HPDE6-E6E7 (cell line): ENCODE results near the gene MYCN.
"Not testable (repeated sequence)": the region's sequence is repeated elsewhere in the genome, so short reads cannot be mapped to it uniquely, and the experiment has no call there.

Experiments used
- DNase-seq: peaks from one replicate; pipeline ENCODE4 v3.0.0; 2011; ENCODE audit warnings: missing footprints; ENCODE audit errors: extremely low spot score

MYCN gene

GRCh38 chr2:15957881-15958713, 17.7 kb downstream of the MYCN start:
- no peak for DNase-seq

GRCh38 chr2:15959331-15960153, 19.2 kb downstream of the MYCN start:
- DNase-seq = no peak

GRCh38 chr2:15960154-15960520, 19.8 kb downstream of the MYCN start:
- DNase-seq = not testable (repeated sequence)

DNA sequence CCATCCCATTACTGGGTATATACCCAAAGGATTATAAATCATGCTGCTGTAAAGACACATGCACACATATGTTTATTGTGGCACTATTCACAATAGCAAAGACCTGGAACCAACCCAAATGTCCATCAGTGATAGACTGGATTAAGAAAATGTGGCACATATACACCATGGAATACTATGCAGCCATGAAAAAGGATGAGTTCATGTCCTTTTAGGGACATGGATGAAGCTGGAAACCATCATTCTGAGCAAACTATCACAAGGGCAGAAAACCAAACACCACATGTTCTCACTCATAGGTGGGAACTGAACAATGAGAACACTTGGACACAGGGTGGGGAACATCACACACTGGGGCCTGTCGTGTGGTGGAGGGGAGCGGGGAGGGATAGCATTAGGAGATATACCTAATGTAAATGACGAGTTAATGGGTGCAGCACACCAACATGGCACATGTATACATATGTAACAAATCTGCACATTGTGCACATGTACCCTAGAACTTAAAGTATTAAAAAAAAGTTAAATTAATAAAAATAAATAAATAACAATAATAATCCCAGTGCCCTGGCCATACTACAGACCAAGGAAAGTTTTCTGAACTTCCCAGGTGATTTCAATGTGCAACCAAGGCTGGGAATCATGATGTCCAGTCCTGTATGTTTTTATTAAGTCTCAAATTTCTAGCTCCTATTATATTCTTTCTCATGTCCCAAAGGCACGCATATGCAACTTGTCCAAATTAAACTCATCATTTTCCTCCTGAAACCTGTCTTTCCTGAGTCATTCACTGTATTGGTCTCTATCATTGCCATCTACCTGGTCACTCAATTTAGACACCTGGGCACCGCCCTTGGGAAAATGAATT, 23.0 kb downstream of the MYCN start:
- DNase-seq = not testable (repeated sequence)

- no peak for DNase-seq
Observed at GRCh38 chr2:15963977-15964670, 23.8 kb downstream of the MYCN start.

DNA sequence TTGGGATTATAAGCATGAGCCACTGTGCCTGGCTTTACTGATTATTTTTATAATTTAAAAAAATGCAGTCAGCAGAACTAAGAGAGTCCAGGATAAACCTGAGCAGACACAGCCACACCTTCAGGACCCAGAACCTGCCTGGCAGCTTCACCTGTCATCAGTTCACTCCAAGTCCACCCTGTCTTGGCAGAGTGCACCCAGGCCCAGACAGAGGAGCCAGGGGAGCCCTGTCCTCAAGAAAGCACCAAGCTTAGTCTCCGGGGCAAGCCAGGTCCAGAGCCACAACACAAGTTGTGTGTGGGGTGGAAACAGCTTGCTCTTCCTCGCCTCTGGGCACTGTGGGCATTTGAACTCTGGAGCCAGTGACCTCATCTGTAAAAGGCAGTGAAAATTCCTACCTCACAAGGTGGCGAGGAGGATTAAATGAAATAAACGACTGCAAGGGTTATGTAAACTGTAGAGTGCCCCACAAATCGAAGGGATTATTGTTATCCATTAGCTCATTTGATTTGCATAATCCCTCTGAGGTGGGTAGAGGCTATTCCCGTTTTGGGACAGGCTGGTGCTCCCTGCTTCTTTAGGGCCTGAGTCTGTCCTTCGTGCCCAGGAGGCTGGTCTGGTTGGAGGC, 24.7 kb downstream of the MYCN start:
- no peak for DNase-seq

GRCh38 chr2:15965564-15966019, 25.2 kb downstream of the MYCN start:
- DNase-seq = no peak

GRCh38 chr2:15967415-15968279, 27.3 kb downstream of the MYCN start:
- no peak for DNase-seq

DNA sequence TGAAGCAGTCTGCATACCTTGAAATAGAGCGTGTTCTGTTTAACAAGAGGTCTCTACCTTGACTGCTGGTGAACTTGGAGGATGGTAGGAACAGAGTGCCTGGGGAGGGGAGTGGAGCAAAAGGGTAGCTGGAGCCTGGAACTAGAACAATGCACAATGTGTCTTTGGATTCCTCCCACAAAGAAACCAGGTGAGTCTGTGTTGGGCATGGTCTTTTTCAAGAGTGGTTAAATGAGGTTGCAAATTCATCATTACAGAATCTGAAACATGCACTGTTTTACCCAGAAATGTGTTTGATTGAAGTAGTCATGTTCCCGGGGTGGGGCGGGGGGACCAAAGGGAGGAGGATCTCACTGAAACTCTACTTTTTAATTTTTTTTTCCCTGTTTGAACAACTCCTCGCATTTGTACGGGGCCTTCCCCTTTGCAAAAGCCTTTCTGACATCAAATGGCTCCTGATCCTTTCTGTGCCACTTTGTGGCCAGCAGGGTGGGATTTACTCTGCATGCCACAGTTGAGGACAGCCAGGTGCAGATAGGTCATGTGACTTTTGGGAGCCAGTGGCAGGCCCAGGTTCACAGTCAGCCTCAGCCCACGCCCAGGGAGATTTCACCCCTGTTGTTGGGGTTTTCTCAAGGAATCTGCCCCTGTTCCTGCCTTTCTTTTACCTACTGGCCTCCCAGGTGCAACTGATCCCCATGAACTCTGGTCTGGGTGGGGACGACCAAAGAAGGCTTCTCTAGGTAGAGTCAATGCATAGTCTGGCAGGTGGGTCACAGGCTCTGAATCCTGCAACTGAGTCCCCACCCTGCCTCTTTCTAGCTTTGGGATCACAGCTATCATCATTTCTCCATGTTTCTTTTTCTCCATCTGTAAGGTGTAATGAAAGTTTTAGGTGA, 28.2 kb downstream of the MYCN start:
- no peak for DNase-seq

- no peak for DNase-seq
Observed at GRCh38 chr2:15969214-15969613, 28.9 kb downstream of the MYCN start.

DNA sequence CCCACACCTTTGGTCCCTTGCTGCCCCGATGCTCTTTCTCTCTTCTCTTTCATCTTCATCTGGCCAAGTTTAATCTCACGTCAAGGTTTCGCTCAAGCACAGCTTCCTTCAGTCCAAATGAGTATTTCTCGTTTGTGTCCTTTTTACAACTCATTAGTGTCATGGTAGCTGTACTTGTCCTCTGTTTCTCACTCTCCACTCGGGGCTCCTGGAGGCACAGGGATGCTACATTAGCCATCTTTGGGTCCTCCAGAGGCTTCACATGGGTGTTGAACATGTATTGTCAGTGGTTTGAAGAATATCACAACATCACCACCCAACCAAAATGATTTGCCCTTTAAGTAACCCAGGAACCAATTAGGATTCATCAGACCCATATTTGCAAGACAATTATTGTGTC, 30.4 kb downstream of the MYCN start:
- no peak for DNase-seq

DNA sequence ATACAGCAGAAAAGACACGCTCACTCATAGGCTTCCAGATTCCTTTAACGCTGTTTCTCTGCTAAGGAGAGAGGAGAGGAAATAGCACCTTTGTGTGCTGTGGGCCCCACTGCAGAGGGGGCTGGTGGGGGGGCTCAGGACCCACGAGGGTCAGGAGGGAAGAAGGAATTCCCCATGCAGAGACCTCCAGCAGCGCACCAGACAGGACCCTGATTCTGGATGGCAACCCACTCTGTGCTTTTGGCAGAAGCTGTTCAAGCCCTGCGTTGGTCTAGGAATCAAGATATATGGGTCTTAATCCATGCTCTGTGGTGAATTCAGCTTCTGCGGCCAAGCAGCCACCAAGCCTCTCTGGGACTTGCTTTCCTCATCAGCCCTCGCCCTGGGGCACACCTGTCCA, 31.0 kb downstream of the MYCN start:
- no peak for DNase-seq

DNA sequence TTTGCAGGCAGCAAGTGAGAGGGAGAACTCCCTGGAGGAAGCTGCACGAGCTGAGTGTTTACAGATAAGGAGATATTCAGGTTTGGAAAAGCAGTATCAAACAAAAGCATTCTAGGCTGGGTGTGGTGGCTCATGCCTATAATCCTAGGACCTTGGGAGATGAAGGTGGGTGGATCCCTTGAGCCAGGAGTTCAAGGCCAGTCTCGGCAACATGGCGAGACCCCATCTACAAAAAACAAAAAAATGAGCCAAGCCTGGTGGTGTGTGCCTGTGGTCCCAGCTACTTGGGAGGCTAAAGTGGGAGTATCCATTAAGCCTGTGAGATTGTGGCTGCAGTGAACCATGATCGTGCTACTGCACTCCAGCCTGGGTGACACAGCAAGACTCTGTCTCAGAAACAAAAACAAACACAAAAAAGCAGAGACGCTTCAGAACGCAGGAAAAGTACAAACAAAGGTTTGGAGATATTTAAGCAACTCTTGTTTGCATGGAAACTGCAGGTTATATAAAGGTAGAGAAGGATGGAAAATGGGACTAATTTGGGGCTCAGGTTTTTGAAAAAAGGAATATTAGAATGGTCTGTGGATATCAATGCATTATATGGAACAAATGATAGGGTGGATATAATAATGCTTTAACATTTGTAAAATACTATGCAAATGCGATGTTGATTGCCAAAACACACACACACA, 31.6 kb downstream of the MYCN start:
- no peak for DNase-seq

- no peak for DNase-seq
Observed at GRCh38 chr2:15973481-15974401, 33.4 kb downstream of the MYCN start.

DNA sequence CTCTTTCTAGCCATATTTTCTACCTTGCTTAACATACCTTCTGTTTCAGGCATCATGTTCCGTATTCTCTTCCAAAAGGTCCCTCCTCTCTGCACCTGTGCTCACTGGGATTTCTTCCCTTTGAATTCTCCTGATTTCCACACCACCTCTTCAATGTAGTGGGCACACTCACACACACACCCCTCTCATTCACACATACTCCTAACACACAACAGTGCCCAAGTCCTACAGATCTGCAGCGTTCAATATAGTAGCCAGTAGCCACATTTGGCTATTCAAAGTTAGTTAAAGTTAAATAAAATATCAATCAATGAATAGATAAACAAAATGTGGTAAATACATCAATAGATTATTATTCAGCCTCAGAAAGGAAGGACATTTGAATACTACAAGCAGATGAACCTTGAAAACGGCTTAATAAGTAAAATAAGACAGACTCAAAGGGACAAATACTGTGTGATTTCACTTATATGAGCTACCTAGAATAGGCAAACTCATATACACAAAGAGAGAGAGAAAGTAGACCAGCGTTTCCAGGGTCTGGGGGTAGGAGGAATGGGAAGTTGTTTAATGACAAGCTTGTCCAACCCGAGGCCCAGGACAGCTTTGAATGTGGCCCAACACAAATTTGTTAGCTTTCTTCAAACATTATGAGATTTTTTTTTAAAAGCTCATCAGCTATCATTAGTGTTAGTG, 34.4 kb downstream of the MYCN start:
- DNase-seq = no peak

- DNase-seq = no peak
Observed at GRCh38 chr2:15975261-15975600, 34.9 kb downstream of the MYCN start.

- no peak for DNase-seq
Observed at GRCh38 chr2:15975676-15976075, 35.3 kb downstream of the MYCN start.
